DND-41 (cell line): ENCODE data around the gene TBCD.

Source experiments
- CTCF ChIP-seq: IDR thresholded peaks from 2 replicates; pipeline ENCODE4 v1.5.1; 2012; ENCODE audit warnings: borderline replicate concordance, low read length, moderate library complexity, mild to moderate bottlenecking; ENCODE audit not compliant: poor library complexity, severe bottlenecking; ENCODE audit errors: extremely low read depth
- EZH2 ChIP-seq: IDR thresholded peaks from 3 replicates; pipeline ENCODE4 v1.6.1; 2012; ENCODE audit warnings: borderline replicate concordance, low read depth, mild to moderate bottlenecking, moderate library complexity, low read length, inconsistent platforms; ENCODE audit not compliant: severe bottlenecking

DNA sequence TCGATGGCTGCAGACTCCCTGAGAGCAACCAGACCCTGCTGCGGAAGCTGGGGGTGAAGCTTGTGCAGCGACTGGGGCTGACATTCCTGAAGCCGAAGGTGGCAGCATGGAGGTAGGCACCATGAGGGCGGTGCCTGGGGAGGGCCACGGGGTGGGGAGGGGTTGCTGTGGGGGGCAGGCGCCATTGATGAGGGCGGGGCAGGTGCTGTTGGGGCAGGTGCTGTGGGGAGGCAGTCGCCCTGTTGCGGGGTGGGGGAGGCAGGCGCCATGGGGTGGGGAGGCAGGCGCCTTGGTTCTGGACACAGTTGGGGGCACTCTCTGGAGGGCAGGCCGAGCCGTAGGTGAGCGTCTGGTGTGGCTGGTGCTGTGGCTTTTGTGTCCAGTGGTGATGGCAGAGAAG lies 49.0 kb downstream of the TBCD start:
- TF ChIP-seq CTCF = no peak
- TF ChIP-seq EZH2 = no peak
